NOMO-1 treated with dmso at 0.1 percent for 144 hours (cell line): ENCODE measurements around the gene QRICH2.
"Not testable (repeated sequence)": the region's sequence is repeated elsewhere in the genome, so short reads cannot be mapped to it uniquely, and the experiment has no call there.

Experiments used
- DNase-seq: peaks from one replicate; lab custom pipeline; 2025; ENCODE audit not compliant: unreplicated experiment; lab: John Stamatoyannopoulos, UW

The QRICH2 gene

GRCh38 chr17:76333673-76334505 lies 25.8 kb upstream of the QRICH2 start:
- DNase-seq = no peak

- no peak for DNase-seq
Observed at GRCh38 chr17:76331083-76331482, 23.0 kb upstream of the QRICH2 start.

GRCh38 chr17:76329664-76330063 lies 21.6 kb upstream of the QRICH2 start:
- DNase-seq = no peak

- peak; percentile 76 for DNase-seq
Observed at GRCh38 chr17:76327696-76328095, 19.6 kb upstream of the QRICH2 start.

- DNase-seq = no peak
Observed at GRCh38 chr17:76326306-76326705, 18.2 kb upstream of the QRICH2 start.

GRCh38 chr17:76318586-76318985 lies 10.5 kb upstream of the QRICH2 start:
- DNase-seq = no peak

- DNase-seq = no peak
Observed at GRCh38 chr17:76317535-76317934, 9.5 kb upstream of the QRICH2 start.

GRCh38 chr17:76314392-76315227 lies 6.5 kb upstream of the QRICH2 start:
- no peak for DNase-seq

GRCh38 chr17:76312735-76313134 lies 4.7 kb upstream of the QRICH2 start:
- DNase-seq = no peak

GRCh38 chr17:76309461-76309860 lies 1.4 kb upstream of the QRICH2 start:
- DNase-seq = no peak

GRCh38 chr17:76307299-76307965 lies 644 bp downstream of the QRICH2 start:
- no peak for DNase-seq

GRCh38 chr17:76305135-76305454 lies 3.0 kb downstream of the QRICH2 start:
- DNase-seq = not testable (repeated sequence)

- no peak for DNase-seq
Observed at GRCh38 chr17:76304226-76305134, 3.6 kb downstream of the QRICH2 start.

GRCh38 chr17:76297436-76297835 lies 10.6 kb downstream of the QRICH2 start:
- no peak for DNase-seq

- no peak for DNase-seq
Observed at GRCh38 chr17:76296889-76297288, 11.2 kb downstream of the QRICH2 start.

GRCh38 chr17:76296186-76296585 lies 11.9 kb downstream of the QRICH2 start:
- DNase-seq = no peak

- DNase-seq = no peak
Observed at GRCh38 chr17:76293106-76293505, 15.0 kb downstream of the QRICH2 start.

GRCh38 chr17:76292567-76292966 lies 15.5 kb downstream of the QRICH2 start:
- DNase-seq = no peak

GRCh38 chr17:76281573-76282371 lies 26.3 kb downstream of the QRICH2 start:
- DNase-seq = no peak

GRCh38 chr17:76280650-76281049 lies 27.4 kb downstream of the QRICH2 start:
- DNase-seq = no peak
